ENCODE results near the gene SKIL. TPM values are rescaled to one million over a fixed set of nuclear protein-coding genes. Genes with fewer than 3 reads are reported as not detected.

The SKIL gene
- polyA plus RNA-seq, 4 donors: 10.6 to 47.6 (median 16.6) TPM

GRCh38 chr3:170419557-170420087 is 62.1 kb downstream of the SKIL start:
- H3K4me3 ChIP-seq (ENCODE audit: low read depth in 1 of 3, low read length in 3 of 3): peak overlapping the region in 2 of 3 donors; percentile 9 to 40
- FAIRE-seq (no peak), DNase-seq (peak in 1 of 2 donors; percentile 54)
- WGBS, 3 donors: 5 to 8% (median 5%) methylated on average over 58 of the region's 58 CpGs
- peaks cover 0 to 12% (median 7%) of the 10 kb centered on the region in 3 donors for H3K4me1 ChIP-seq (ENCODE audit: control insufficient read depth in 3 of 3, insufficient read depth in 2 of 3, low read depth in 1 of 3, low read length in 2 of 3)
- peaks cover 7 to 30% (median 9%) of the 10 kb centered on the region in 3 donors for H3K27me3 ChIP-seq (ENCODE audit: control insufficient read depth in 3 of 3, insufficient read depth in 3 of 3, low read length in 3 of 3)
- no peaks in the 10 kb centered on the region for H3K9me3 ChIP-seq (ENCODE audit: control insufficient read depth in 2 of 2, insufficient read depth in 1 of 2, low read depth in 1 of 2, low read length in 1 of 2)
- no peak overlapping the region for H3K27ac ChIP-seq (ENCODE audit: low read depth in 1 of 3, low read length in 2 of 3)
- no peaks in the 10 kb centered on the region for H3K36me3 ChIP-seq (ENCODE audit: control insufficient read depth in 3 of 3, insufficient read depth in 2 of 3, low read depth in 1 of 3, low read length in 3 of 3)

GRCh38 chr3:170420307-170420821 is 62.8 kb downstream of the SKIL start:
- no peak for FAIRE-seq

GRCh38 chr3:170421111-170421641 is 63.7 kb downstream of the SKIL start:
- Histone ChIP-seq H3K36me3 (ENCODE audit: control insufficient read depth in 3 of 3, insufficient read depth in 2 of 3, low read depth in 1 of 3, low read length in 3 of 3) (no peaks in the 10 kb centered on the region), H3K9me3 (ENCODE audit: control insufficient read depth in 2 of 2, insufficient read depth in 1 of 2, low read depth in 1 of 2, low read length in 1 of 2) (no peaks in the 10 kb centered on the region), H3K4me3 (ENCODE audit: low read depth in 1 of 3, low read length in 3 of 3) (no peak overlapping the region), H3K27ac (ENCODE audit: low read depth in 1 of 3, low read length in 2 of 3) (no peak overlapping the region), H3K27me3 (ENCODE audit: control insufficient read depth in 3 of 3, insufficient read depth in 3 of 3, low read length in 3 of 3) (peaks cover 7 to 30% (median 9%) of the 10 kb centered on the region in 3 donors), H3K4me1 (ENCODE audit: control insufficient read depth in 3 of 3, insufficient read depth in 2 of 3, low read depth in 1 of 3, low read length in 2 of 3) (peaks cover 0 to 12% (median 7%) of the 10 kb centered on the region in 3 donors)
- WGBS, 3 donors: 67 to 87% (median 83%) methylated on average over 12 of the region's 12 CpGs
- no peak for DNase-seq
- FAIRE-seq: no peak

More at GRCh38 chr3:170420307-170420821, 62.8 kb downstream of the SKIL start:
- peak in 1 of 2 donors; percentile 28 for DNase-seq
- Histone ChIP-seq H3K4me1 (ENCODE audit: control insufficient read depth in 3 of 3, insufficient read depth in 2 of 3, low read depth in 1 of 3, low read length in 2 of 3) (peaks cover 0 to 12% (median 7%) of the 10 kb centered on the region in 3 donors), H3K9me3 (ENCODE audit: control insufficient read depth in 2 of 2, insufficient read depth in 1 of 2, low read depth in 1 of 2, low read length in 1 of 2) (no peaks in the 10 kb centered on the region), H3K4me3 (ENCODE audit: low read depth in 1 of 3, low read length in 3 of 3) (peak overlapping the region in 1 of 3 donors; percentile 13), H3K36me3 (ENCODE audit: control insufficient read depth in 3 of 3, insufficient read depth in 2 of 3, low read depth in 1 of 3, low read length in 3 of 3) (no peaks in the 10 kb centered on the region), H3K27ac (ENCODE audit: low read depth in 1 of 3, low read length in 2 of 3) (no peak overlapping the region), H3K27me3 (ENCODE audit: control insufficient read depth in 3 of 3, insufficient read depth in 3 of 3, low read length in 3 of 3) (peaks cover 7 to 30% (median 9%) of the 10 kb centered on the region in 3 donors)
- WGBS, 3 donors: 49 to 53% (median 53%) methylated on average over 17 of the region's 17 CpGs

- Histone ChIP-seq H3K27me3 (ENCODE audit: control insufficient read depth in 3 of 3, insufficient read depth in 3 of 3, low read length in 3 of 3) (peaks cover 7 to 30% (median 9%) of the 10 kb centered on the region in 3 donors), H3K9me3 (ENCODE audit: control insufficient read depth in 2 of 2, insufficient read depth in 1 of 2, low read depth in 1 of 2, low read length in 1 of 2) (no peaks in the 10 kb centered on the region), H3K36me3 (ENCODE audit: control insufficient read depth in 3 of 3, insufficient read depth in 2 of 3, low read depth in 1 of 3, low read length in 3 of 3) (no peaks in the 10 kb centered on the region), H3K27ac (ENCODE audit: low read depth in 1 of 3, low read length in 2 of 3) (no peak overlapping the region), H3K4me3 (ENCODE audit: low read depth in 1 of 3, low read length in 3 of 3) (no peak overlapping the region), H3K4me1 (ENCODE audit: control insufficient read depth in 3 of 3, insufficient read depth in 2 of 3, low read depth in 1 of 3, low read length in 2 of 3) (peaks cover 0 to 12% (median 7%) of the 10 kb centered on the region in 3 donors)
- DNase-seq (no peak), FAIRE-seq (no peak)
- 74 to 82% (median 79%) methylated on average over 2 of the region's 2 CpGs for WGBS, 3 donors
These were observed 64.2 kb downstream of the SKIL start for GRCh38 chr3:170421758-170422157.

GRCh38 chr3:170423001-170423615 is 65.6 kb downstream of the SKIL start:
- Histone ChIP-seq H3K36me3 (ENCODE audit: control insufficient read depth in 3 of 3, insufficient read depth in 2 of 3, low read depth in 1 of 3, low read length in 3 of 3) (no peaks in the 10 kb centered on the region), H3K4me1 (ENCODE audit: control insufficient read depth in 3 of 3, insufficient read depth in 2 of 3, low read depth in 1 of 3, low read length in 2 of 3) (peaks cover 0 to 9% (median 7%) of the 10 kb centered on the region in 3 donors), H3K9me3 (ENCODE audit: control insufficient read depth in 2 of 2, insufficient read depth in 1 of 2, low read depth in 1 of 2, low read length in 1 of 2) (no peaks in the 10 kb centered on the region), H3K4me3 (ENCODE audit: low read depth in 1 of 3, low read length in 3 of 3) (no peak overlapping the region), H3K27ac (ENCODE audit: low read depth in 1 of 3, low read length in 2 of 3) (no peak overlapping the region), H3K27me3 (ENCODE audit: control insufficient read depth in 3 of 3, insufficient read depth in 3 of 3, low read length in 3 of 3) (peaks cover 7 to 27% (median 9%) of the 10 kb centered on the region in 3 donors)
- FAIRE-seq (no peak), DNase-seq (no peak)
- WGBS, 3 donors: 71 to 85% (median 82%) methylated on average over 8 of the region's 8 CpGs

GRCh38 chr3:170424879-170425278 is 67.4 kb downstream of the SKIL start:
- Histone ChIP-seq H3K4me3 (ENCODE audit: low read depth in 1 of 3, low read length in 3 of 3) (no peak overlapping the region), H3K4me1 (ENCODE audit: control insufficient read depth in 3 of 3, insufficient read depth in 2 of 3, low read depth in 1 of 3, low read length in 2 of 3) (no peaks in the 10 kb centered on the region), H3K27ac (ENCODE audit: low read depth in 1 of 3, low read length in 2 of 3) (no peak overlapping the region), H3K9me3 (ENCODE audit: control insufficient read depth in 2 of 2, insufficient read depth in 1 of 2, low read depth in 1 of 2, low read length in 1 of 2) (no peaks in the 10 kb centered on the region), H3K27me3 (ENCODE audit: control insufficient read depth in 3 of 3, insufficient read depth in 3 of 3, low read length in 3 of 3) (peaks cover 0 to 11% (median under 1%) of the 10 kb centered on the region in 3 donors), H3K36me3 (ENCODE audit: control insufficient read depth in 3 of 3, insufficient read depth in 2 of 3, low read depth in 1 of 3, low read length in 3 of 3) (no peaks in the 10 kb centered on the region)
- no peak for FAIRE-seq
- WGBS, 3 donors: 79 to 85% (median 80%) methylated on average over 8 of the region's 8 CpGs
- DNase-seq: no peak

- no peak for DNase-seq
- H3K27me3 ChIP-seq (ENCODE audit: control insufficient read depth in 3 of 3, insufficient read depth in 3 of 3, low read length in 3 of 3): peaks cover 0 to 3% (median 0%) of the 10 kb centered on the region in 3 donors
- H3K27ac ChIP-seq (ENCODE audit: low read depth in 1 of 3, low read length in 2 of 3): no peak overlapping the region
- no peaks in the 10 kb centered on the region for H3K9me3 ChIP-seq (ENCODE audit: control insufficient read depth in 2 of 2, insufficient read depth in 1 of 2, low read depth in 1 of 2, low read length in 1 of 2)
- WGBS, 3 donors: 60 to 75% (median 71%) methylated on average over 11 of the region's 11 CpGs
- no peaks in the 10 kb centered on the region for H3K4me1 ChIP-seq (ENCODE audit: control insufficient read depth in 3 of 3, insufficient read depth in 2 of 3, low read depth in 1 of 3, low read length in 2 of 3)
- no peaks in the 10 kb centered on the region for H3K36me3 ChIP-seq (ENCODE audit: control insufficient read depth in 3 of 3, insufficient read depth in 2 of 3, low read depth in 1 of 3, low read length in 3 of 3)
- no peak for FAIRE-seq
- H3K4me3 ChIP-seq (ENCODE audit: low read depth in 1 of 3, low read length in 3 of 3): no peak overlapping the region
These were observed 68.2 kb downstream of the SKIL start for GRCh38 chr3:170425491-170426239.

- Histone ChIP-seq H3K4me3 (ENCODE audit: low read depth in 1 of 3, low read length in 3 of 3) (no peak overlapping the region), H3K4me1 (ENCODE audit: control insufficient read depth in 3 of 3, insufficient read depth in 2 of 3, low read depth in 1 of 3, low read length in 2 of 3) (no peaks in the 10 kb centered on the region), H3K36me3 (ENCODE audit: control insufficient read depth in 3 of 3, insufficient read depth in 2 of 3, low read depth in 1 of 3, low read length in 3 of 3) (no peaks in the 10 kb centered on the region), H3K27me3 (ENCODE audit: control insufficient read depth in 3 of 3, insufficient read depth in 3 of 3, low read length in 3 of 3) (peaks cover 0 to 2% (median 0%) of the 10 kb centered on the region in 3 donors), H3K27ac (ENCODE audit: low read depth in 1 of 3, low read length in 2 of 3) (no peak overlapping the region), H3K9me3 (ENCODE audit: control insufficient read depth in 2 of 2, insufficient read depth in 1 of 2, low read depth in 1 of 2, low read length in 1 of 2) (no peaks in the 10 kb centered on the region)
- WGBS, 3 donors: 74 to 76% (median 74%) methylated on average over 2 of the region's 2 CpGs
- no peak for FAIRE-seq
- no peak for DNase-seq
These were observed 68.8 kb downstream of the SKIL start for GRCh38 chr3:170426240-170426797.
